Stimulated activated CD4-positive, alpha-beta T cell treated with anti-CD3 and anti-CD28 coated beads, Interleukin-4, amount 100 ng/mL, for 48 hours (primary cell): ENCODE results near the gene ARHGAP28.
"Not testable (repeated sequence)": the region's sequence is repeated elsewhere in the genome, so short reads cannot be mapped to it uniquely, and the experiment has no call there.

ENCODE experiments used
- DNase-seq, 2 donors: peaks; one replicate each; pipeline ENCODE4 v3.0.0-alpha.2; 2020; ENCODE audit warnings: low read depth in 2 of 2

The ARHGAP28 gene

DNA sequence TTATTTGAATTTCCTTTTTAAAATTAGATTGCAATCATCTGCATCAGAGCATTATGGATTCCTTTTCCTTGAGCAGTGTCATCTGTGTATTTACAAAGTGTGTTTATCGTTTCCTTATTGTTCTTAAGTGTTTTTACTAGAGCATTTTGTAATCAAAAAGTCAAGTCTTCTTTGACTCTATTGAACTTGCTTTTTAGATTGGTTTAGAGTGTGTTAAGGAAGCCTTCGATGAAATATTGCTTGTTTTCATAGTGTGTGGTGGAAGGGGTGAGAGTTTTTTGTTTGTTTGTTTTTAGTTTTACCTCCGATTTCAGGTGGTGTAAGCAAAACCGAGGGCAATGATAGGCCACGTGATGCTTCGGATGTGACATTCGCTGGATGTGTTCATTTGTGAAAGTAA, 45.7 kb downstream of the ARHGAP28 start:
- DNase-seq: no peak

DNA sequence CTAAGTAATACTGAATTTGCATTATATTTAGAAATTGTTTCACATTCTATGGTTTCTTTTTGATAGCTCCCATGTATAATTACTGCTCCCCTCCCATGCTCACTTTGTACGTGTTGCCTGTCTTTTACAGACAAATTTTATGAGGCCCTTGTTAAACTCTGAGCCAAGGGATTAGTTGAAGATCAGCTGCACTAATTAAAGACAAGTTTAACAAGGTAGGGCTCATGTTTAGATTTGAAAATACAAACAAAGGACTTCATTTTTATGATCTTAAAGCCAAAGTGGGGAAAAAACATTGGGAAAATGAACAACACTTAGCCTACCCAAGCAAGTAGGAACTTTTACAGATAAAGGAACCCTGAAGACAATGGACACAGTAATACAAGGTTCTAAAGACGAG, 46.2 kb downstream of the ARHGAP28 start:
- no peak for DNase-seq

DNA sequence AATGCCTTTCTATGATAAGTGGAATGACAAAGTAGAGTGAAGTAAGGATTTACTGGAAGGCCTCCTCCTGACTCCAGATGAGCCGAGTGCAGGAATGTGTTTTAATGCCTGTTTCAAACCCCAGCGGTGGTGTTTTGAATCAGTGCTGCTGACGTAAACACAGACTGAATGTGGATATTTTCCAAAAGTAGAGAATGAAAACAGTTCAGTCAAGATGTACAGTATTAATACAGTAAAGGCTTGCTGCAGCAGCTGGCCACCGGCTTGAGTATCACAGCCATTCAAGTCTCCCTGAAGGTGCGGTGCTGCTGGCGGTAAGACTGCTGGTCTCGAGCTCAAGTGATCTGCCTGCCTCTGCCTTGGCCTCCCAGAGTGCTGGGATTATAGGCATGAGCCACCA, 46.7 kb downstream of the ARHGAP28 start:
- no peak for DNase-seq

DNA sequence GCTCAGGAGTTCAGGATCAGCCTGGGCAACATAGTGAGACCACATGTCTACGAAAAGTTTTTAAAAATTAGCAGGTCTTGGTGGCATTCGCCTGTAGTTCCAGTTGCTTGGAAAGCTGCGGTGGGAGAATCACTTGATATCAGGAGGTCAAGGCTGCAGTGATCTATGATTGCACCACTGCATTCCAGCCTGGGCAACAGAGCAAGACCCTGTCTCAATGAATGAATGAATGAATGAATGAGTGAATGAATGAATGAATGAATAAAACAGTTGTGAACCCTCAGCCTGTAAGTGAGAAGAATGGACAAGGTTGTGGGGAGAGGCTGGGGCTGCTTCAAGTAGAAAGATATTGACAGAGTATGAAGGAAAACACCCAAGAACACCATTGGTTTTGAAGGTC, 48.0 kb downstream of the ARHGAP28 start:
- no peak for DNase-seq

DNA sequence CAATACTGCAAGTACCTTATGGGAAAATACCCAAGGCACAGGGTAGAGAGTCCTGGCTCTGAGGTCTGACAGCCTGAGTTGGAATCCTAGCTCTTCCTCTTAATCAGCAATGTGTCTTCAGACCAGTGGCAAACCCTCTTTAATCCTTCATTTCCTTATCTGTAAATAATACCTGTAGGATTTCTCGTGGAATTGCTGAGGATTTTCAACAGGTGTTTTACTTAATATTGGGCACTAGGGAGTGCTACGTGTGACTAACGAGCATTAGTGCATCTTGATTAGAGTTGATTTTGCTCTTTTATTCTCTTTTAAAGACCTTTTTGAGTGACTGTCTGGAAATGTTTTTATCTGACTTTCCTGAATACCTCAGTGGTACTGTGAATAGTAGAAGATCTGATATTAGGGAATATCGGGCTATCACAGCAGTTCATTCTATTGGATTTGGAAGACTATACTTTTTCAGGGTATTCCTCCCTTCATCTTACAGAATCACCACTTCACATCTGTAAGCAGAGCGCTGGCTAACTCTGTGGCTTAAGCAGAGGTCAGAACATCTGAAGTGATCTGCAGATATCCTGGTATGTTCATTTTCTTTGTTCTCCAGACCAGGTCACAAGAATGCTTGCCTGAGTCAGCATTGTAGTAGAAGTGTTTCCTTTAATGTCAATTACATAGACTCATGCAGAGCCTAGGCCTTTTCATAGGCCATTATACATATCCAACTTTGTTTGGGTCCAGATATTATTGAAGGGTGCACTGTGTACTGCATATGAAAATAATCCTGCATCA, 49.1 kb downstream of the ARHGAP28 start:
- no peak for DNase-seq

DNA sequence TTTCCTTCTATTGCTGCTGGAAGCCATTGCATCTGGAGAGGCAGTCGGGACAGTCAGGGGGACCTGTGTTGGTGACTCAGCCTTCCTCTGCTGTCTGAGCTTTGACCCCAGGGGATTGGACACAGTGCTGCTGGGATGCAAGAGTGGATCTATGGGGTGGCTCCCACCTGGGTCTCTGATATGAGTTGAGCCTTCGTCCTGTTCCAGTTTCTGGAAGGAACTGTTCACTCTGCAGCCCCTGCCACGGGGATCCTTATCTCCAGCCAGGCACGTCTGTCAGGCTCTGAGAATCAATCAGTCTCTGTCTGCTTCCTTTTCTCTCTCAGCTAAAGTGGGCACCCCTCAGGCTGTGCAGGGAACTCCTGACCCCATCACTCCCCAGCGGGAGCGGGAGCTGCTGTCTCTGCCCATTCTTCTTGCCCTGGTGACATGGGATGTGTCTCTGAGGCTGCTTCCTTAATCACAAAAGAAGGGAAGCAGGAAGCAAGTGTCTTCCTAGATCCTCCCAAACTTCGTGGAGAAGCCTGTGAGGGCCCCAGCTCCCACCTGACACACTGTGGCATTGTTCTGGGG, 51.7 kb downstream of the ARHGAP28 start:
- DNase-seq: no peak

DNA sequence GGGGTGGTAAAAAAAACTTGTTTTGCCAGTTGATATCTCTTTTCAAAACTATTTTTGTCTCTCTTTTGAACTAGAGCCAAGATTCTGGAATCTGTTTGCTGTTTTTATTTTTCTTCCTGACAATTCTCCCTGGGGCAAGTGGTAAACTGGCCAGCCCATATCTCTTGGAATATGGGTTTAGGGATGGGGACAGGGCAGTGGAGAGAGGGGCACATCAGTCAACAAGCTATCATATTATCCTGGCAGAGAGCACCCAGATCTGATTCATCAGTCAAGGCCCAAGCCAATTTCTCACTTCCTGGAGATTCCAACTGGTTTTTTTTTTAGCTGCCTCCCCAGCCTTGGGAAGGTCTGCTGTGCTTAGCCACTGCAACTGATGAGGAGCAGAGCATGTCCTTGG, 52.3 kb downstream of the ARHGAP28 start:
- DNase-seq: no peak

DNA sequence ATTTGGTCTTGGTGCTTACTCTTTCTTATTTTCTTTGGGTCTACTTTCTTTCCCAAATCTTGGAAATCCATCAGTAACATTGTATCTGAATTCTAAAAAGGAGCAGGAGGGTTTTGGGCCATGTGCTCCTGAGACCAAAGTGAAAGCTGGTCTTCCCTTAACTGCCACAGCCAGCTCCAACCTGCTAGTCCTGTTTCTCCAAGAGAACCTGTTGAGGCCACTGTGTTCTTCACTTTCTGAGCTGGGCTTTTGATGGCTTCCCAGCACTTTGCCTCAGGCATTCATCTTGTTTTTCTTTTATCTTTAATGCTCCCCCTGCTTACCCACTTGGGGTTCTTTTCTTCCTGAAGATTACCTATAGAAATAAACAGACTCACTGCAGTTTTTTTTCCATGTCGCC, 53.3 kb downstream of the ARHGAP28 start:
- DNase-seq: no peak

DNA sequence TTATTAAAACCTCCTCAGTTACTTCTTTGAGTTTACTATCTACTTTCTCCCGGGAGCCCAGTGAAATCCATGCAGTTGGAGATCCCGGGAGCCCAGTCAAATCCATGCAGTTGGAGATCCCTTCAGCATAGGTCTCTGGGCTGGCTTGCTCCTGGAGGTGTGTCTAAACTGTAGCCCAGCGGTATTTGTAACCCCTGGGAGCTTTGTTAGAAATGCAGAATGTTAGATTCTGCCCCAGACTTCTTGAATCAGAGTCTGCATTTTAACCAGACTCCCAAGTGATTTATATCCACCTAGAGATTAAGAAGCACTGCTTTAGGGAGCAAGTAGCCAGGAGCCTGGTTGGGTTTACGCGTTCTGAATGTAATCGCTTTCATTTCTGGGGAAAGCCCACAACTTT, 54.5 kb downstream of the ARHGAP28 start:
- DNase-seq: no peak

DNA sequence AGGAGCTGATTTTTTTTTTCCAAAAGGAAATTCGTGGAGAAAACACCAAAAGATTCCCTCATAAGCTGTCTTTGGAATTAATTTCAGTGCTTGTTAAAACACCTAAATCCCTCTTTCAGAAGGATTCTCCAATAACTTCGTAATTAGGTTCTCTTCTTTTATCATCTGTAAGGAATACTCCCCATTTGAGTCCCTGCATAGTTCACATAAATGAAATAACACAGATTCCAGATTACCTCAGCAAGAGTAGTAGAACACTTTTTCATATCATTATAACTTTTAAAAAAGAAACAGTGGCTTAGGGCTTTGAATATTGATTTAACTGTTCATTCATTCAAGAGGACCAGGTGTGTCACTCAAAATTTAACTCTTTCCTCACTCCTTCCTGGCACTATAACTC, 55.5 kb downstream of the ARHGAP28 start:
- no peak for DNase-seq

DNA sequence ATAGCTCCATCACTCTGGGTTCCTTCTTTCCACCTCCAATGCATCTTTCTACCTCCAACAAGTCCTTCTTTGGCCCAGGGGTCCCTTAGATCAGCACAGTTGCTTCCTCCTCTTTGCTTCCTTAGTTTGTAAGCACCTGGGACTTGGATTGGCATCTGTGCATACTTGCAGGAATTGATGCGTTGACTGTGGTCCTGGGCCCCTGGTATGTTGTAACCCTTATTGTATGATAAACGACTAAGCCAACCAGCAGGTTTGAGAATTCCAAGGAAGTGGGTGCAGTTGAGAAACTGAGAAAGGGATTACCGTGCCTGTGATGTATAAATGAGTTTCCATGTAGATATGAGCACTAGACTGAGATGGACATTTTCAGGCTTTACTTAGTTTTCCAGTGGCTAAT, 55.9 kb downstream of the ARHGAP28 start:
- no peak for DNase-seq

DNA sequence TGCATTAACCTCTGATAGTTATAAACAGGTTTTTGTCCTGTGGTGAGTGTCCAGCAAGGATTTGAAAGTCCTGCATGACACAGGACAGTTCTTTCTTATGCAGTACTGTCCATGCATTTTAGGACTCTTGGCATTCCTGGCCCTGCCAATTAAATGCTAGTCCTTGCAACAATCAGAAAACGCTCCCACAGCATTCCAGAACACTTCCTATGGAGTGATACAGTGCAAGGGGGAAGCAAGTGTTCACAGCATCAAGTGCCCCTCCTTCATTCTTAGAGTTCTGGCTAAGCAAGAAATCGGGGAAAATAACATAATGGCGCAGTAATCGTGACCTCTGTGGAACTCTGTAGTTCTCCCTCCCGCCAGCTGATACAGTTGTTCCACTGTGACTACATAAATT, 62.9 kb downstream of the ARHGAP28 start:
- no peak for DNase-seq

DNA sequence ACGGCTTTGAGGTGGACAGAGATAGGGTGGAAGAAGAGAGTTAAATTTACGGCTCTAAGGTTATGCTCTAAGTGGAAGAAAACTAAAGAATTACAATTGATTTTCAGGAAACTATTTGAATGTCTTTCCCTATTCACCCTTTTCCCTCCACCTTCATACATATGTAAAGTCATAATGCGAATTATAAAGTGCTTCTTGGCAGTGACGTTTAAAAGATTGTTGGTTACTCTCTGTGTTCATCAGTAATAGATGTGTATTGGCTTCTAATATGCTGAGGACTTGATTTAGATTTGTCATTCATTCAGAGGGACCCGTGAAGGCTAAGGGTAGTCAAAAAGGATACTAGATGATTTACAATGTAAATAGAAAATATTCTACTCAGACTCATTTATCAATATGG, 63.9 kb downstream of the ARHGAP28 start:
- DNase-seq: no peak

DNA sequence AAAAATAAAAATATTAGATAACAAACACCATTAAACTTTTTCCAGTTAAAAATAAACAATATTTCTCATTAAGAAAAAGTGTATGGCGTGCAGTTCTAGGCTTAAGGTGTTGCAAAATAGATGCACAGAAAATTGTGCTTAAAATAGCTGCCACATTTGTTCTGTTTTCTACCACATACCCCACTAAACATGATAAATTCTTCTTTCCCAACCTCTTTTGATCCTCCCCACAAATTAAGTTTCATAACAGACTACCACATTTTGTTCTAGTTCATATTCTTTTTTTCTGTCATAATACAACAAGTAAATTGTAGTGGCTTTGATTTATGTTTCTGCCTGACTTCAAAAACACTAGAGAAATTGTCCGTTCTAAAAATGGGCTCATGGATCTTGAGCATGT, 64.5 kb downstream of the ARHGAP28 start:
- no peak for DNase-seq

DNA sequence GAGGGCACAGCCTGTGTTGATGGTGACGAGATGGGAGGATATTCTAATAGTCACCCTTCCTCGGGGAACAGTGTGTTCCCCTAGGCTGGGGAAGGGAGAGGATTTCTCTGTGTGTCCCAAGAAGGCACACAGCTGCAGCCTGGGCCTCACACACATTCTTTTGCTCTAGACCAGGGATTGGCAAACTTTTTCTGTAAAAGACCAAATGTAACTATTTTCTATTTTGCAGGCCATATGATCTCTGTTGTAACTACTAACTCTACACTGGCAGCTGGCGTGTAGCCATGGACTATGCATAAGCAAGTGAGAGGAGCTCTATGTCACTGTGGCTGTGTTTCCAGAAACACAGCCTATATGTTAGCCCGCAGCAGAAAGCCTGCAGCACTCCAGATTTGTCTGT, 65.8 kb downstream of the ARHGAP28 start:
- DNase-seq: no peak

DNA sequence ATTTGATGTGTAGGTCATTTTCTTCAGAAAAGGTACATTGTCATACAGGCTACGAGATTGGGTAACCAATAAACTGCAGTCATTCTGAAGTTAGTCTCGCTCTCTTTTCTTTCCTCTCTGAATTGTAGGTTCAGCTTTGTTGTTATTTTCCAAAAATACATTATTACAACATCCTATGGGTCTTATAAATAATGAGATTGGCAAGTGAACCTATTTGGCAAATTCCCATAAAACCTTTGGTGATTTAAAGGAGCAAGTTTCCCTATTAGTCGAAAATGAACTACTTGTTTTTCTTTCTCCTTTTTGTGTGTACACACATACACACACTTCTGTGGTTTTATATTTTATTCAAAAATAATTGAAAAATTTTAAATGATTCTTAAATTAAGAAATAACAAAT, 67.0 kb downstream of the ARHGAP28 start:
- no peak for DNase-seq

DNA sequence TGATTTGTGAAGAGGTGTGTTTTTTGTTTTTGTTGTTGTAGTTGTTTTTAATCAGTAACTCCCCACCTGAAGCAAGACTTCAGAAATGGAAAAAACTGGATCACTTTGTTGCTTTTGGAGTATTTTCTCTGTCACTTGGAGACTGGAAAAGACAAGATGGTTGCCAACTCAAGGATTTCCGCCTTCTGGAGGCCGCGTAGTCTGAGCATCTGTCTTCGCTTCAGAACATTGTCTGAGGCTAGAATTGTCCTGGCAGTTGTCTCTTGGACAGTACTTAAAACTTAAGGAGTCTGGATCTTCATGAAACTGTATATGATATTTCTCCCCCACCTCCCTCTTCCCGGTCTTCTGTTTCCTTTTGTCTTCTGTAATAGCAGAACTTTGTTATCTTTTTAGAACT, 67.7 kb downstream of the ARHGAP28 start:
- no peak for DNase-seq

DNA sequence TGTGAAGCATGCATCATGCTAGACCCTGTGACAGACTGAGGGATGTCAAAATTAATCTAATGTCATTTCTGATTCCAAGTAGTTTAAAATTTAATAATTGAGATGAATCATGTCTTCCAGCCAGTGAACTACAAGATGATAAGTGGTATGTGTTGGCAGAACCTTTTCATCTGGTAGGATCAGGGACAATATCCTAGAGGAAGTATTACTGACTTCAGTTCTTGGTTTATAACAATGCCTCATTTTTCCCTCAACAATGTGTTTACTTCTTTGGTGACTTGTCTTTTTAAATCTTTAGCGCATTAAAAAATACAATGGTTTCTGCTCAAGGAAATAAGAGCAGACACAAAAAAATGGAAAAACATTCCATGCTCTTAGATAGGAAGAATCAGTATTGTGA, 69.4 kb downstream of the ARHGAP28 start:
- no peak for DNase-seq

DNA sequence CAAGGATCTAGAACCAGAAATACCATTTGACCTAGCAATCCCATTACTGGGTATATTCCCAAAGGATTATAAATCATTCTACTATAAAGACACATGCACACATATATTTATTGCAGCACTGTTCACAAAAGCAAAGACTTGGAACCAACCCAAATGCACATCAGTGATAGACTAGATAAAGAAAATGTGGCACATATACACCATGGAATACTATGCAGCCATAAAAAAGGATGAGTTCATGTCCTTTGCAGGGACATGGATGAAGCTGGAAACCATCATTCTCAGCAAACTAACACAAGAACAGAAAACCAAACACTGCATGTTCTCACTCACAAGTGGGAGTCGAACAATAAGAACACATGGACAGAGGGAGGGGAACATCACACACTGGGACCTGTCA, 70.8 kb downstream of the ARHGAP28 start:
- not testable (repeated sequence) for DNase-seq

DNA sequence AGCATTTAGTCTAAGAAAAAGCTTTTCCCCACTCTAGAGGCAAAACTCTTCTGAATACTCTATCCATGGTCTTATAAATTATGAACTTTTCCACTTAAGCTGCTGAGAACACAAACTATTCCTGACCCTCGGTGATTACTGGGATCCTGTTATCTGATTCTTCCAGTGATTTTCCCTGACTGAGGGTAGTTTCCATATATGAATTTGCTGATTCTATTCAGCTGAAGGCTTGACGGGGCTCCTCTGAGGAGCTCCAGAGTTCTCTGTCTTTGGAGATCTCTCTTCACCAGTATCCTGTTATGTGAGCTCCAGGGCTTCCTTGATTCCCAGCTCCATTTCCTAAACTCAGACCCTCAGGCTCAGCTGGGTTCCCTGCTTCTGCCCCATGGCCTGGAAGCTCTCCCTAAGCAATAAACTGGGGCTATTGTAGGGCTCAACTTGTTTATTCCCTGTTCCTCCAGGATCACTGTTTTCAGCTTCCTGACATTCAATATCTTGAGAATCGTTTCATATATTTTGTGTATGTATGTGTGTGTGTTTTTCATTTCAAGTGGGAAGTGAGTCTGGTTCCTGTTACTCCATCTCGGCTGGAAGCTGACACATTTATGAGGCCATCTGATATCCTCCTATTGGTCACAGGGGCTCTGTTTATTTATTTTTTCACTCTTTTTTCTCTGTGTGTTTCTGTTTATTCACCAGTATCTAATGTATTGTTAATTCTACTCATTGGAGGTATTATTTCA, 78.2 kb downstream of the ARHGAP28 start:
- DNase-seq: no peak

DNA sequence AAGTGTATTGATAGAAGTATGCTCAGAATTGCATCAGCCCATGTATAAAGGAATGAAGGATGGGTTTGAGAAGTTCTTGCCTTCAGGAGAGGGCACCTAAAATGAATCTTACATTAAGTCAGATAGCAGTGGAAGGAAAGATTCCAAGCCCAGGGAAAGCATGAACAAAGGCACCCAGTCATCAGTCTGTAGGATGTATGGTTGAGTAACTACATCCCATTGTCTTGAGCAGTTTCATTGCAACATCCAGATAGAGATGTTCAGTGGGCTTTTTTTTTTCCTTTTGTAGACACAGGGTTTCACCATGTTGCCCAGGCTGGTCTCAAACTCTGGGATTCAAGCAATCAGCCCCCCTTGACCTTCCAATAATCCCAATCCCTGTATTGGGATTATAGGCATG, 80.7 kb downstream of the ARHGAP28 start:
- DNase-seq: no peak

DNA sequence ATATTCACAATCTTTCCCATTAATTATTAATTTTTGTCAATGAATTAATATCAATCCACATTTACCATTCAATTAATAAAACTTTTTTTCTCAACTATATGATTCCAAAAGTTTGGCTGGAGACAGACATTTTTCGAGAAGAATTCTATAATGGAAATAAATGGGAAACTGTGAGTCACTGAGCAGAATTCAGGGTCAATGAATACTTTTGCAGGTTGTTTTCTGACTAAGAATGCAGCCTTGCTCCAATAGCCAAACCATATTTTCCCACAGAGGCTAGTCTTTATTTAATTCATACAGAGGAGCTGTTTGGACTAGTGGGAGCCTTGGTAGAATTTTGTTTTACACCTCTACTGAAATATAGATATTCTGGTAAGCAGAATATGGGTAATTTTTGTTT, 82.3 kb downstream of the ARHGAP28 start:
- no peak for DNase-seq

DNA sequence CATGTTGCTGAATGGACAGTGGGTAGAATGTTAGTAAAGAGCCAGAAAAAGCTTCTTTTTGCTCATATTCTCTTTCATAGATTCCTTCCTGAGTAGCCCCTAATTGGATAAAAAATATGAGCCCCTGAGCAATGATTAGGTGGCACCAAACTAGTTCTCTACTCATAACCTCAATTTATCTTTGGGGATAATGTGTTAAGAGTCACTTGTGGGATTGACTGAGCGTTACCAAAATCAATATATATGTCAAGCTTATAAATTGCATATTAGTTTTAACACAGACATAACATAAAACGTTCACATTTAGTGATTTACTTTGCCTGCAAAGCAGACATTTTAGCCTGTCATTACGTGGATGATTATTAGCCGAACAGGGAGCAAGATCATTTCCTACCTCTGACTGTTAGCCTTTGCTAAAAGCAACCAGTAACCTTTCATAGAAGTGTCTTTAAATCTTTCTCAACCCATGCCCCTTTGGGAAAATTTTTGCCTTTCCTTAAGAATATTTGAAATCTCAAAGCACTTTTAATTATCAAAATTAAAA, 85.4 kb downstream of the ARHGAP28 start:
- no peak for DNase-seq
